LNCaP clone FGC (cell line): ENCODE results near the gene ADD1.
A peak's percentile ranks its signal among the peaks of the same experiment; 100 is the strongest.

Experiments
- DNase-seq: peaks from one replicate; pipeline ENCODE4 v3.0.0-alpha.2; 2011; ENCODE audit warnings: low read depth
- H3K4me3 ChIP-seq: 2 replicates; pipeline ENCODE4 v1.5.1; 2011; ENCODE audit warnings: mild to moderate bottlenecking, low read depth, low read length, control low read depth
- CTCF ChIP-seq: IDR thresholded peaks from 2 replicates; pipeline ENCODE4 v1.5.1; 2012; ENCODE audit warnings: mild to moderate bottlenecking; ENCODE audit not compliant: control insufficient read depth, insufficient read depth; ENCODE audit errors: extremely low read depth

Gene ADD1

GRCh38 chr4:2802618-2803531 lies 40.8 kb upstream of the ADD1 start:
- no peak for DNase-seq
- no peak overlapping the region for H3K4me3 ChIP-seq

GRCh38 chr4:2803624-2804448 lies 39.8 kb upstream of the ADD1 start:
- no peak for TF ChIP-seq CTCF
- DNase-seq, result no peak
- H3K4me3 ChIP-seq, result no peak overlapping the region

More at GRCh38 chr4:2802618-2803531, 40.8 kb upstream of the ADD1 start:
- no peak for TF ChIP-seq CTCF

DNA sequence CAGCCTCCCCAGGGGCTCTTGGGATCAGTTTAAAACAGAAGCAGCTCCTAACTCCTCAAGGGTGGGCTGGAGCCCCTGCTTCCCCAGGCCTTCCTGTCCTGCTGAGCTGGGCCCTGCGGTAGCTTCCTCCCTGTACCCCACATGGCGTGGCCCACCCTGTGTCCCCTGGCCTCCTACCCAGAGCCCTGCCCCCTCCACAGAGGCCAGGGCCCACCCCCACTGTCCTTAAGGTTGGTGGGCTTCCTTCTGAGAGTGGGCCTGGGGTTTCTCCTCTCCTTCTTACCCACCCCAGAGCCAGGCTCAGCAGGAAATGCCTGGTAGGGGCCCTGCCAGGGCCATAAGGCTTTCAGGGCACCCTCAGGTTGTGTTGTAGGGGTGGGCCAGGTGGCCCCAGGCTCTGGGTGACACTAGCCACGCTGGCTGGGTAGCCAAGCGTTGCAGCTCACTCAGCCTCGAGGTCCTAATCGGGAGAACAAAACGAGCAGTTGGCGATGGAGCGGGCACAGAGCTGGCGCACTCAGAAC lies 39.1 kb upstream of the ADD1 start:
- TF ChIP-seq CTCF, result no peak
- DNase-seq, result no peak

DNA sequence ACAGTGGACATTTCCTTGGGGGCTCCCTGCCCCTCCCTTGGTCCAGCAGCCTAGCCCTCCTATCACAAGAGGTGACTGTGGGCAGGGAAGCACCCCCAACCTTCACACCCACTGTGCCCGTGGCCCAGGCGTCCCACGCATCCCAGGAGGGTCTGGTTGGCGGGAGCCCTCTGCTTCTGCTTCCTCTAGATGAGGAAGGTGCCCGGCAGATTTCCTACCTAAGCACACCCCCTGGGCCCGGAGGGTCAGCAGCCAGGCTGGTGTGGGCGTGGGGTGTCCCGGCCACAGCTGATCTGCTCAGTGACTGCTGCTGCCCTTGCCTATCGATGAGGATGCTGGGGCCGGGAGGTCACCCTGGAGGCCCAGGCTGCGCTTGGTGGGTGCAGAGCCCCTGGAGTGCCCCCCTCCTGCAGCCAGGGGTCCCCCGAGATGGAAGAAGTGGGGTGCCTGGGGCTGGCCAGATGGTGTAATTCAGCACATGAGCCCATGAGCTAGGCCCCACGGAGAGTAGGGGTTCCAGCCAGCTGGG lies 38.6 kb upstream of the ADD1 start:
- no peak for DNase-seq
- H3K4me3 ChIP-seq, result no peak overlapping the region
- TF ChIP-seq CTCF, result no peak

More for the DNA sequence above, 39.1 kb upstream of the ADD1 start:
- no peak overlapping the region for H3K4me3 ChIP-seq

GRCh38 chr4:2805712-2806389 lies 37.8 kb upstream of the ADD1 start:
- no peak for TF ChIP-seq CTCF
- DNase-seq, result peak; percentile 55
- H3K4me3 ChIP-seq, result no peak overlapping the region
